B cell (primary cell): Measurements from ENCODE around the gene C6orf132. TPM values are rescaled to one million over a fixed set of nuclear protein-coding genes. Genes with fewer than 3 reads are reported as not detected.

Experiments used
- ATAC-seq: fragments of 200-7000 bp; cut with Tn5 transposase; one replicate; pipeline ENCODE4 v1.10.0; 2021; ENCODE audit warnings: low read depth, mild to moderate bottlenecking, moderate number of reproducible peaks, moderate library complexity
- CTCF ChIA-PET: fragments of 350-600 bp; sonication (Branson Sonifier 250); formaldehyde crosslinking; loops from one replicate; lab custom pipeline; 2021; ENCODE audit warnings: antibody characterized with exemption, inconsistent platforms; lab: Charles Lee
- POLR2A ChIA-PET: fragments of 350-600 bp; sonication (Branson Sonifier 250); formaldehyde crosslinking; loops from one replicate; lab custom pipeline; 2021; ENCODE audit warnings: antibody characterized with exemption; lab: Charles Lee
- DNase-seq: peaks from one replicate; pipeline ENCODE4 v3.0.0; 2013
- H2AFZ ChIP-seq: 2 replicates; pipeline ENCODE4 v1.6.1; 2012; ENCODE audit warnings: mild to moderate bottlenecking, low read depth, low read length; ENCODE audit not compliant: insufficient read depth, poor library complexity, severe bottlenecking
- H3K27ac ChIP-seq, 2 donors: 1 replicate in 1 of 2; 2 replicates in 1 of 2; pipeline ENCODE4 v1.5.1; 2012 to 2013; ENCODE audit warnings: low read length in 2 of 2, mild to moderate bottlenecking in 2 of 2, moderate library complexity in 1 of 2
- H3K27me3 ChIP-seq, 4 experiments: fragments of 200-600 bp in 1 of 4; sonication (generic) in 1 of 4; replicated peaks in 1 of 4; 1 replicate in 2 of 4; 2 replicates in 2 of 4; pipeline versions ENCODE4 v1.6.1 to v1.7.0; 2013 to 2016; ENCODE audit warnings: low read length in 3 of 4, mild to moderate bottlenecking in 2 of 4, mixed read lengths in 1 of 4, moderate library complexity in 1 of 4; ENCODE audit not compliant: insufficient read depth in 4 of 4, control insufficient read depth in 3 of 4; ENCODE audit errors: control extremely low read depth in 1 of 4
- H3K36me3 ChIP-seq, 2 experiments: replicated peaks in 1 of 2; 1 replicate in 1 of 2; 2 replicates in 1 of 2; pipeline versions ENCODE4 v1.6.1 to v1.7.1; 2013; ENCODE audit warnings: low read length in 1 of 2; ENCODE audit not compliant: insufficient read depth in 2 of 2, control insufficient read depth in 1 of 2; ENCODE audit errors: control extremely low read depth in 1 of 2, extremely low read depth in 1 of 2
- H3K4me1 ChIP-seq, 2 donors: fragments of 200-600 bp in 1 of 2; sonication (generic) in 1 of 2; 1 replicate in 1 of 2; 2 replicates in 1 of 2; pipeline versions ENCODE4 v1.5.1 to v1.6.1; 2013 to 2017; ENCODE audit warnings: low read length in 2 of 2; ENCODE audit not compliant: control insufficient read depth in 2 of 2, insufficient read depth in 2 of 2
- H3K4me2 ChIP-seq: replicated peaks from 2 replicates; pipeline ENCODE3; 2012; ENCODE audit warnings: mild to moderate bottlenecking, low read depth, low read length; ENCODE audit not compliant: poor library complexity, severe bottlenecking
- H3K4me3 ChIP-seq, 5 experiments: fragments of 200-600 bp in 1 of 5; sonication (generic) in 1 of 5; 1 replicate in 3 of 5; 2 replicates in 2 of 5; pipeline versions ENCODE4 v1.5.1 to v1.7.0; 2011 to 2016; ENCODE audit warnings: low read length in 4 of 5, mild to moderate bottlenecking in 4 of 5, low read depth in 2 of 5, control low read depth in 1 of 5, moderate library complexity in 1 of 5; ENCODE audit not compliant: insufficient read depth in 1 of 5; ENCODE audit errors: control extremely low read depth in 1 of 5, extremely low read depth in 1 of 5
- H3K79me2 ChIP-seq: fragments of 200-600 bp; sonication (generic); one replicate; pipeline ENCODE4 v1.6.0; 2016; ENCODE audit warnings: low read length; ENCODE audit not compliant: control insufficient read depth, insufficient read depth
- H3K9ac ChIP-seq: fragments of 200-600 bp; sonication (generic); 2 replicates; pipeline ENCODE4 v1.6.1; 2017; ENCODE audit warnings: mild to moderate bottlenecking, low read length, moderate library complexity
- H3K9me3 ChIP-seq, 3 donors: one replicate each; pipeline versions ENCODE4 v1.6.1 to v1.7.1; 2013; ENCODE audit warnings: low read length in 2 of 3; ENCODE audit not compliant: control insufficient read depth in 2 of 3, insufficient read depth in 1 of 3; ENCODE audit errors: control extremely low read depth in 1 of 3
- H4K20me1 ChIP-seq: 2 replicates; pipeline ENCODE4 v1.6.0; 2012; ENCODE audit warnings: mild to moderate bottlenecking, low read length; ENCODE audit not compliant: insufficient read depth, control insufficient read depth, poor library complexity, severe bottlenecking
- H3K27ac Mint-ChIP-seq: one replicate; pipeline ENCODE4 v1.8.0; 2021; ENCODE audit warnings: mixed read lengths
- H3K27me3 Mint-ChIP-seq: one replicate; pipeline ENCODE4 v1.8.0; 2021; ENCODE audit warnings: mixed read lengths
- H3K4me1 Mint-ChIP-seq: one replicate; pipeline ENCODE4 v1.8.0; 2021; ENCODE audit warnings: mixed read lengths
- H3K4me3 Mint-ChIP-seq: one replicate; pipeline ENCODE4 v1.8.0; 2021; ENCODE audit warnings: mixed read lengths
- H3K9me3 Mint-ChIP-seq: one replicate; pipeline ENCODE4 v1.8.0; 2022; ENCODE audit warnings: mixed read lengths; ENCODE audit not compliant: insufficient read depth
- CTCF ChIP-seq: fragments of 200-600 bp; IDR thresholded peaks from one replicate; pipeline ENCODE4 v1.8.0; 2022; ENCODE audit warnings: antibody characterized with exemption, mild to moderate bottlenecking
- EZH2 ChIP-seq: IDR thresholded peaks from 2 replicates; pipeline ENCODE4 v1.6.1; 2012; ENCODE audit warnings: borderline replicate concordance, low read depth, mild to moderate bottlenecking, moderate library complexity, low read length; ENCODE audit not compliant: insufficient read depth, poor library complexity, severe bottlenecking
- WGBS: methylation state at CpG from one replicate; pipeline ENCODE4 v1.1.5; 2013; ENCODE audit warnings: missing lambda C conversion rate; ENCODE audit not compliant: insufficient coverage; 5-methylcytosine and 5-hydroxymethylcytosine counted together
- intact Hi-C: fragments of 100-400 bp; cut with micrococcal nuclease; formaldehyde crosslinking; loops from one replicate; pipeline ENCODE4 v1.10.0; 2022
- polyA plus RNA-seq: library from polyadenylated mRNA; depleted of rRNA; stranded (reverse); fragments of >200 nt; gene quantifications from 2 replicates; pipeline ENCODE4 v1.2.3, GENCODE V29; 2012
- total RNA-seq, 2 donors: library from RNA; stranded (reverse); fragments of 120-200 nt in 1 of 2; gene quantifications; 1 replicate in 1 of 2; 2 replicates in 1 of 2; pipeline versions ENCODE4 v1.2.3 to v1.2.4, GENCODE V29; 2013 to 2022

Gene C6orf132
- total and polyA plus RNA-seq, 2 donors (not counting 1 experiment from before 2014, with no cell fraction given), result 0.05 TPM; not detected in 1

DNA sequence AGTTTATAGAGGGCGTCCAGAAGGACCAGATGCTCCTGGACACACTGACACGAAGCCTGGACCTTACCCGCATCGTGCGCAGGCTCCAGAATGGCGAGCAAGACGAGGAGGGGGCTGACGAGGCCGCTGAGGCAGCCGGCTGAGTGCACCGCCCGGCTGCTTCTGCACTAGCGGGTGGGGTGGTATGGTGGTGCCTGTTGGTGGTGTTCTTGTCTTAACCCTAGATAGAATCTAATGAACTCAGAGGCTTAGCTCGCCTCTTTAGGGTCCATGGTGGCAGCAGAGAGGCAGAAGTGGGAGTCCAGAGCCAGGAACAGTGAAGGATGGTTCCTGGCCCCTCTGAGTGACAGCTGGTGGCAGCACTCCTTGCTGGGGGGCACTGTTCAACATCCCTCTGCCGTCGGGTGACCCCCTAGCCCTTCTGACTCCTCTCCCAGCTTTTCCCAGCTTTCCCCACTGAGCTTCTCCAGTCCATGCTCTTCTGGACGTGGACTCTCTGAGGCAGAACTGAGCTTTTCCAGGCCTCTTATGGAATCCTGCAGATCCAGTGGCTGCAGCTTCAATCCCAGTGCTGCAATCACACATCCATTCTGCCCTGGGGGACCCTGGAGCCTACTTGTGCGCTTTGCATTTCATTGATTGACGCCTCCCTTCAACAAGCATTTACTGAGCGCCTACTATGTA lies 37.0 kb upstream of the C6orf132 start:
- Histone ChIP-seq H3K27ac (no peak overlapping the region), H2AFZ (no peak overlapping the region), H3K36me3 (no peaks in the 10 kb centered on the region), H3K4me3 (no peak overlapping the region), H3K4me2 (no peak overlapping the region), H3K9ac (no peak overlapping the region), H3K27me3 (peaks cover 0 to 16% (median 2%) of the 10 kb centered on the region in 4 experiments), H3K4me1 (peaks cover 5 to 7% of the 10 kb centered on the region in 2 donors), H3K9me3 (no peaks in the 10 kb centered on the region), H3K79me2 (no peaks in the 10 kb centered on the region), H4K20me1 (no peaks in the 10 kb centered on the region)
- TF ChIP-seq CTCF, result no peak
- no peak for TF ChIP-seq EZH2
- Mint-ChIP-seq H3K4me3 (no peak overlapping the region), H3K9me3 (no peaks in the 10 kb centered on the region), H3K27ac (no peak overlapping the region), H3K27me3 (peaks cover 23% of the 10 kb centered on the region), H3K4me1 (peaks cover 7% of the 10 kb centered on the region)
- WGBS, result 97% methylated on average over 17 of the region's 20 CpGs
- no peak for ATAC-seq
- POLR2A ChIA-PET, result no interaction called here
- CTCF ChIA-PET, result no interaction called here
- intact Hi-C loops, result no loop called here
- DNase-seq, result no peak
